HepG2 (cell line): Measurements from ENCODE around the gene SLCO4A1. TPM values are rescaled to one million over a fixed set of nuclear protein-coding genes. Genes with fewer than 3 reads are reported as not detected.
A peak's percentile ranks its signal among the peaks of the same experiment; 100 is the strongest.

ENCODE experiments used
- FOXC1 ChIP-seq: sonication (generic); formaldehyde crosslinking; IDR thresholded peaks from 2 replicates; pipeline ENCODE4 v1.8.0; 2022; ENCODE audit warnings: mild to moderate bottlenecking, missing genetic modification reagents, borderline replicate concordance
- GLI4 ChIP-seq: sonication (generic); formaldehyde crosslinking; IDR thresholded peaks from 2 replicates; pipeline ENCODE4 v1.5.1; 2020; ENCODE audit warnings: missing genetic modification reagents, mild to moderate bottlenecking, moderate library complexity, borderline replicate concordance
- IRF2 ChIP-seq: IDR thresholded peaks from 2 replicates; pipeline ENCODE4 v1.6.1; 2018; ENCODE audit warnings: missing genetic modification reagents, missing compliant biosample characterization
- MED13 ChIP-seq: sonication (generic); formaldehyde crosslinking; IDR thresholded peaks from 2 replicates; pipeline ENCODE4 v1.5.0; 2020; ENCODE audit warnings: missing genetic modification reagents
- NONO ChIP-seq, 2 experiments: fragments of 450-650 bp in 1 of 2; sonication (generic) in 1 of 2; formaldehyde crosslinking in 1 of 2; IDR thresholded peaks in 1 of 2; conservative IDR thresholded peaks in 1 of 2; 2 replicates each; pipeline versions ENCODE4 v1.6.1 to v1.8.0; 2017 to 2022; ENCODE audit warnings: mild to moderate bottlenecking in 1 of 2, missing genetic modification reagents in 1 of 2, moderate library complexity in 1 of 2
- PHF8 ChIP-seq: sonication (generic); formaldehyde crosslinking; IDR thresholded peaks from 2 replicates; pipeline ENCODE4 v1.5.0; 2020; ENCODE audit warnings: missing genetic modification reagents
- RCOR2 ChIP-seq: IDR thresholded peaks from 2 replicates; pipeline ENCODE4 v1.6.1; 2016; ENCODE audit warnings: missing biosample characterization, missing genetic modification reagents
- ZNF136 ChIP-seq: sonication (generic); formaldehyde crosslinking; IDR thresholded peaks from 2 replicates; pipeline ENCODE4 v1.8.1; 2022; ENCODE audit warnings: low read depth, mild to moderate bottlenecking, moderate library complexity, missing genetic modification reagents
- ZNF20 ChIP-seq: sonication (generic); formaldehyde crosslinking; IDR thresholded peaks from 2 replicates; pipeline ENCODE4 v1.4.0; 2020; ENCODE audit warnings: mild to moderate bottlenecking, moderate library complexity, missing genetic modification reagents
- ZNF496 ChIP-seq: sonication (generic); formaldehyde crosslinking; IDR thresholded peaks from 2 replicates; pipeline ENCODE4 v1.8.1; 2023; ENCODE audit warnings: mild to moderate bottlenecking, moderate library complexity, missing genetic modification reagents; ENCODE audit not compliant: insufficient replicate concordance
- ZNF720 ChIP-seq: sonication (generic); formaldehyde crosslinking; IDR thresholded peaks from 2 replicates; pipeline ENCODE4 v1.4.0; 2020; ENCODE audit warnings: missing genetic modification reagents
- ZNF850 ChIP-seq: sonication (generic); formaldehyde crosslinking; conservative IDR thresholded peaks from 2 replicates; pipeline ENCODE4 v1.9.0; 2021; ENCODE audit warnings: mild to moderate bottlenecking, missing genetic modification reagents
- polyA plus RNA-seq, 8 experiments: library from polyadenylated mRNA; depleted of rRNA in 3 of 8; stranded (reverse) in 7 of 8; unstranded in 1 of 8; fragments of >200 nt; fragmentation: Illumina TruSeq in 4 of 8; extraction: Trizol in 4 of 8; gene quantifications; 2 replicates each; pipeline versions ENCODE4 v1.2.1 to v1.2.3, GENCODE V29; 2011 to 2016; ENCODE audit warnings: low read depth in 4 of 8, missing spikeins in 1 of 8, mixed read lengths in 1 of 8; ENCODE audit not compliant: insufficient read depth in 1 of 8
- total RNA-seq, 5 experiments: library from RNA; depleted of rRNA; stranded (reverse); fragments of >200 nt; fragmentation: Illumina TruSeq; extraction: Trizol; gene quantifications; 2 replicates each; pipeline ENCODE4 v1.2.3, GENCODE V29; 2016; ENCODE audit warnings: low read depth in 1 of 5
- TF ChIP-seq, protein P1 (sequence below): sonication (generic); formaldehyde crosslinking; conservative IDR thresholded peaks from 2 replicates; pipeline ENCODE4 v1.4.0; 2020; ENCODE audit warnings: missing genetic modification reagents
- TF ChIP-seq, protein P2 (sequence below): sonication (generic); formaldehyde crosslinking; IDR thresholded peaks from 2 replicates; pipeline ENCODE4 v1.4.0; 2020; ENCODE audit warnings: missing genetic modification reagents
- TF ChIP-seq, protein P3 (sequence below): sonication (generic); formaldehyde crosslinking; IDR thresholded peaks from 2 replicates; pipeline ENCODE4 v1.5.1; 2020; ENCODE audit warnings: missing genetic modification reagents, mild to moderate bottlenecking, borderline replicate concordance
- TF ChIP-seq, protein P4 (sequence below): IDR thresholded peaks from 2 replicates; pipeline ENCODE4 v1.6.1; 2016; ENCODE audit warnings: low read depth
- TF ChIP-seq, protein P5 (sequence below): sonication (generic); formaldehyde crosslinking; IDR thresholded peaks from 2 replicates; pipeline ENCODE4 v1.5.1; 2020; ENCODE audit warnings: missing genetic modification reagents, mild to moderate bottlenecking, borderline replicate concordance

SLCO4A1 gene
- total and polyA plus RNA-seq, 2 of the 13 experiments (the other 11 are each of a cell fraction or from before 2014, with no cell fraction given) = 55.5 to 112 TPM

DNA sequence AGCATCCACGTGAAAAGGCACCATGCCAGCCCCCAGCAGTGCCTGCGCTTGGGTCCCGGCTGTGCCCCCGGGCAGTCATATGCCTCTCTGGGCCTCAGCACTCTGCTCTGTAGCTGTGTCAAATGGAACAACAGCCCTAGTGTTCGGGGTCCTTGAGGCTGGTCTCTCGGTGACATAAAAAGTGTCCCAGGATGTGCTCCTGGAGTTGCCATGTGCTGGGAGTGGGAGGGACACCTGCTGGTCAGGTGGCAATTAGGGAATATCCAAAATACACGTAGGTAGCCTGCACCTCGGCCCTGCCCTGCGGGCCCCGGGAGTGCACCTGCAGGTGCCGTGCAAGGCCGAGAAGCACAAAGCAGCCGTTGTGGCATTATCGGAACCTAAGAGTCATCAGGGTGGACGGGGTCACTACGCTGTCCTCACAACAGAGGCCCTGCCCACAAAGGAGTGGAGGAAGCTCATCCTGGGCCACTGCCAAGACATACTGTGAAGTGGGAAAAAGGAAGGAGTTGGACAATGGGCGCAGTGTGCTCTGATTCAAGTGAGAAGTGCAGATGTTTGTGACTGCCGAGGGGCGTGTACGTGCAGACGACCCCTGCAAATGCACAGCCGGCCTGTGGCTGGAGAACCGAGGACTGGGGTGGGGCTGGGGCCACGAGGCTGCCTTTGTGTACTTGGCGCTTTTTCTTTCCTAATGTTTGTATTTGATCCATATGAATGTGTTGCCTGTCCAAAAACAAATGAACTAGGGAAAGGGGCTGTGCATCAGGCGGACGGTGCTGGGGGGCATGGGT is 24.6 kb downstream of the SLCO4A1 start (continued):
- TF ChIP-seq, protein P1, sequence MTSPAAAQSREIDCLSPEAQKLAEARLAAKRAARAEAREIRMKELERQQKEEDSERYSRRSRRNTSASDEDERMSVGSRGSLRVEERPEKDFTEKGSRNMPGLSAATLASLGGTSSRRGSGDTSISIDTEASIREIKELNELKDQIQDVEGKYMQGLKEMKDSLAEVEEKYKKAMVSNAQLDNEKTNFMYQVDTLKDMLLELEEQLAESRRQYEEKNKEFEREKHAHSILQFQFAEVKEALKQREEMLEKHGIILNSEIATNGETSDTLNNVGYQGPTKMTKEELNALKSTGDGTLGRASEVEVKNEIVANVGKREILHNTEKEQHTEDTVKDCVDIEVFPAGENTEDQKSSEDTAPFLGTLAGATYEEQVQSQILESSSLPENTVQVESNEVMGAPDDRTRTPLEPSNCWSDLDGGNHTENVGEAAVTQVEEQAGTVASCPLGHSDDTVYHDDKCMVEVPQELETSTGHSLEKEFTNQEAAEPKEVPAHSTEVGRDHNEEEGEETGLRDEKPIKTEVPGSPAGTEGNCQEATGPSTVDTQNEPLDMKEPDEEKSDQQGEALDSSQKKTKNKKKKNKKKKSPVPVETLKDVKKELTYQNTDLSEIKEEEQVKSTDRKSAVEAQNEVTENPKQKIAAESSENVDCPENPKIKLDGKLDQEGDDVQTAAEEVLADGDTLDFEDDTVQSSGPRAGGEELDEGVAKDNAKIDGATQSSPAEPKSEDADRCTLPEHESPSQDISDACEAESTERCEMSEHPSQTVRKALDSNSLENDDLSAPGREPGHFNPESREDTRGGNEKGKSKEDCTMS (CRISPR knock-in tag) = no peak; the same call in 1 of the 2 replicates
- TF ChIP-seq PHF8 (CRISPR knock-in tag) (0 out of 2 replicates have a peak, but pooled peaks have one; percentile 20), GLI4 (CRISPR knock-in tag) (no peak; the same call in 1 of the 2 replicates), FOXC1 (peak; percentile 86), ZNF850 (CRISPR knock-in tag) (no peak), IRF2 (CRISPR knock-in tag) (peak; percentile 93), ZNF720 (CRISPR knock-in tag) (0 out of 2 replicates have a peak, but pooled peaks have one; percentile 23), NONO (IDR thresholded peaks at IDR 0.05) (no peak), NONO (CRISPR knock-in tag; conservative IDR thresholded peaks at IDR 0.05) (peak; percentile 97), ZNF20 (CRISPR knock-in tag) (no peak), RCOR2 (CRISPR knock-in tag) (peak; percentile 95), ZNF136 (no peak; the same call in none of the 2 replicates), MED13 (CRISPR knock-in tag) (0 out of 2 replicates have a peak, but pooled peaks have one; percentile 59), ZNF496 (CRISPR knock-in tag) (no peak)
- TF ChIP-seq, protein P2, sequence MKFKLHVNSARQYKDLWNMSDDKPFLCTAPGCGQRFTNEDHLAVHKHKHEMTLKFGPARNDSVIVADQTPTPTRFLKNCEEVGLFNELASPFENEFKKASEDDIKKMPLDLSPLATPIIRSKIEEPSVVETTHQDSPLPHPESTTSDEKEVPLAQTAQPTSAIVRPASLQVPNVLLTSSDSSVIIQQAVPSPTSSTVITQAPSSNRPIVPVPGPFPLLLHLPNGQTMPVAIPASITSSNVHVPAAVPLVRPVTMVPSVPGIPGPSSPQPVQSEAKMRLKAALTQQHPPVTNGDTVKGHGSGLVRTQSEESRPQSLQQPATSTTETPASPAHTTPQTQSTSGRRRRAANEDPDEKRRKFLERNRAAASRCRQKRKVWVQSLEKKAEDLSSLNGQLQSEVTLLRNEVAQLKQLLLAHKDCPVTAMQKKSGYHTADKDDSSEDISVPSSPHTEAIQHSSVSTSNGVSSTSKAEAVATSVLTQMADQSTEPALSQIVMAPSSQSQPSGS (CRISPR knock-in tag) = no peak; the same call in 1 of the 2 replicates
- TF ChIP-seq, protein P3, sequence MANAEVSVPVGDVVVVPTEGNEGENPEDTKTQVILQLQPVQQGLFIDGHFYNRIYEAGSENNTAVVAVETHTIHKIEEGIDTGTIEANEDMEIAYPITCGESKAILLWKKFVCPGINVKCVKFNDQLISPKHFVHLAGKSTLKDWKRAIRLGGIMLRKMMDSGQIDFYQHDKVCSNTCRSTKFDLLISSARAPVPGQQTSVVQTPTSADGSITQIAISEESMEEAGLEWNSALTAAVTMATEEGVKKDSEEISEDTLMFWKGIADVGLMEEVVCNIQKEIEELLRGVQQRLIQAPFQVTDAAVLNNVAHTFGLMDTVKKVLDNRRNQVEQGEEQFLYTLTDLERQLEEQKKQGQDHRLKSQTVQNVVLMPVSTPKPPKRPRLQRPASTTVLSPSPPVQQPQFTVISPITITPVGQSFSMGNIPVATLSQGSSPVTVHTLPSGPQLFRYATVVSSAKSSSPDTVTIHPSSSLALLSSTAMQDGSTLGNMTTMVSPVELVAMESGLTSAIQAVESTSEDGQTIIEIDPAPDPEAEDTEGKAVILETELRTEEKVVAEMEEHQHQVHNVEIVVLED (CRISPR knock-in tag) = peak; percentile 68
- TF ChIP-seq, protein P4, sequence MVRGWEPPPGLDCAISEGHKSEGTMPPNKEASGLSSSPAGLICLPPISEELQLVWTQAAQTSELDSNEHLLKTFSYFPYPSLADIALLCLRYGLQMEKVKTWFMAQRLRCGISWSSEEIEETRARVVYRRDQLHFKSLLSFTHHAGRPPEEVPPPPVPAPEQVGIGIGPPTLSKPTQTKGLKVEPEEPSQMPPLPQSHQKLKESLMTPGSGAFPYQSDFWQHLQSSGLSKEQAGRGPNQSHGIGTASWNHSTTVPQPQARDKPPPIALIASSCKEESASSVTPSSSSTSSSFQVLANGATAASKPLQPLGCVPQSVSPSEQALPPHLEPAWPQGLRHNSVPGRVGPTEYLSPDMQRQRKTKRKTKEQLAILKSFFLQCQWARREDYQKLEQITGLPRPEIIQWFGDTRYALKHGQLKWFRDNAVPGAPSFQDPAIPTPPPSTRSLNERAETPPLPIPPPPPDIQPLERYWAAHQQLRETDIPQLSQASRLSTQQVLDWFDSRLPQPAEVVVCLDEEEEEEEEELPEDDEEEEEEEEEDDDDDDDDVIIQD (CRISPR knock-in tag) = peak; percentile 63; the same call in 1 of the 2 replicates
- TF ChIP-seq, protein P5, sequence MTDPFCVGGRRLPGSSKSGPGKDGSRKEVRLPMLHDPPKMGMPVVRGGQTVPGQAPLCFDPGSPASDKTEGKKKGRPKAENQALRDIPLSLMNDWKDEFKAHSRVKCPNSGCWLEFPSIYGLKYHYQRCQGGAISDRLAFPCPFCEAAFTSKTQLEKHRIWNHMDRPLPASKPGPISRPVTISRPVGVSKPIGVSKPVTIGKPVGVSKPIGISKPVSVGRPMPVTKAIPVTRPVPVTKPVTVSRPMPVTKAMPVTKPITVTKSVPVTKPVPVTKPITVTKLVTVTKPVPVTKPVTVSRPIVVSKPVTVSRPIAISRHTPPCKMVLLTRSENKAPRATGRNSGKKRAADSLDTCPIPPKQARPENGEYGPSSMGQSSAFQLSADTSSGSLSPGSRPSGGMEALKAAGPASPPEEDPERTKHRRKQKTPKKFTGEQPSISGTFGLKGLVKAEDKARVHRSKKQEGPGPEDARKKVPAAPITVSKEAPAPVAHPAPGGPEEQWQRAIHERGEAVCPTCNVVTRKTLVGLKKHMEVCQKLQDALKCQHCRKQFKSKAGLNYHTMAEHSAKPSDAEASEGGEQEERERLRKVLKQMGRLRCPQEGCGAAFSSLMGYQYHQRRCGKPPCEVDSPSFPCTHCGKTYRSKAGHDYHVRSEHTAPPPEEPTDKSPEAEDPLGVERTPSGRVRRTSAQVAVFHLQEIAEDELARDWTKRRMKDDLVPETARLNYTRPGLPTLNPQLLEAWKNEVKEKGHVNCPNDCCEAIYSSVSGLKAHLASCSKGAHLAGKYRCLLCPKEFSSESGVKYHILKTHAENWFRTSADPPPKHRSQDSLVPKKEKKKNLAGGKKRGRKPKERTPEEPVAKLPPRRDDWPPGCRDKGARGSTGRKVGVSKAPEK (CRISPR knock-in tag) = peak; percentile 91
